Fibroblast of skin of right quadriceps (primary cell): Measurements from ENCODE around the gene KHSRP.
A peak's percentile ranks its signal among the peaks of the same experiment; 100 is the strongest.

ENCODE experiments used
- DNase-seq: peaks from one replicate; pipeline ENCODE4 v3.0.0-alpha.2; 2013

KHSRP gene

GRCh38 chr19:6424195-6424938, at the start of gene KHSRP:
Gene KHSRP (minus strand): TSS chr19:6424811. CDS start chr19:6424701, 110 bp downstream.
- DNase-seq = no peak

- no peak for DNase-seq
Measured at GRCh38 chr19:6473647-6474046, 49.0 kb upstream of the KHSRP start.

GRCh38 chr19:6472713-6473112, 48.1 kb upstream of the KHSRP start:
- no peak for DNase-seq

- no peak for DNase-seq
Measured at GRCh38 chr19:6471076-6471475, 46.5 kb upstream of the KHSRP start.

- DNase-seq = no peak
Measured at GRCh38 chr19:6470173-6470572, 45.6 kb upstream of the KHSRP start.

GRCh38 chr19:6467384-6467783, 42.8 kb upstream of the KHSRP start:
- no peak for DNase-seq

- DNase-seq = no peak
Measured at GRCh38 chr19:6466526-6467248, 42.1 kb upstream of the KHSRP start.

- DNase-seq = no peak
Measured at GRCh38 chr19:6465663-6466062, 41.1 kb upstream of the KHSRP start.

GRCh38 chr19:6465006-6465405, 40.4 kb upstream of the KHSRP start:
- DNase-seq = no peak

- no peak for DNase-seq
Measured at GRCh38 chr19:6464070-6464873, 39.7 kb upstream of the KHSRP start, which contains the start of gene CRB3. Gene CRB3 (plus strand): TSS chr19:6464271. CDS start chr19:6464702, 431 bp downstream.

- peak; percentile 99 for DNase-seq
Measured at GRCh38 chr19:6460099-6460884, 35.7 kb upstream of the KHSRP start.

- peak; percentile 77 for DNase-seq
Measured at GRCh38 chr19:6459262-6460098, 34.9 kb upstream of the KHSRP start, which contains the start of gene SLC25A23. Gene SLC25A23 (minus strand): TSS chr19:6459792. CDS start chr19:6459628, 164 bp downstream.

- no peak for DNase-seq
Measured at GRCh38 chr19:6458695-6459261, 34.2 kb upstream of the KHSRP start.

- no peak for DNase-seq
Measured at GRCh38 chr19:6457958-6458694, 33.5 kb upstream of the KHSRP start.

- DNase-seq = no peak
Measured at GRCh38 chr19:6455924-6456323, 31.3 kb upstream of the KHSRP start.

GRCh38 chr19:6453951-6454565, 29.4 kb upstream of the KHSRP start:
- DNase-seq = no peak

GRCh38 chr19:6452899-6453298, 28.3 kb upstream of the KHSRP start:
- no peak for DNase-seq

- DNase-seq = no peak
Measured at GRCh38 chr19:6452223-6452614, 27.6 kb upstream of the KHSRP start.

GRCh38 chr19:6451583-6452222, 27.1 kb upstream of the KHSRP start:
- DNase-seq = no peak
